ENCODE results near the gene IGSF3.
"Not testable (repeated sequence)": the region's sequence is repeated elsewhere in the genome, so short reads cannot be mapped to it uniquely, and the experiment has no call there.

Gene IGSF3

DNA sequence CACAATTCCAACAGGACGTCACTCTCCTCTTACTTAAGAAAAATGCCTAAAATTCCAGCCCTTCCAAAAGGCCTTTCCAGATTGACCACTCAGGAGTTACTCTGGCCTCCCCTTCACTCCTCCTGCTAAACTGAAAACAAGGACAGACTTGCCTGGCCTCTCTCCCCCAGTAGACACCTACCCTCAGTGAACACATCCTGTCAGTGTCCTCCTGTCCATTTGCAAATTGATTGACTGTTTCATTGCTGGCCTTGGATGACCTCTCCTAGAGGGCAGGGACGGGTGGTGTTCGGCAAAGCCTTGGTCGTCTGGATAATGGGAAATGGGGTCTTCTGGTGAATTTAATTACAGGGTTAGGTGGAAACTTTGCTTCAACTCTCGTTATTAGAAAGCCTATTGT is 8.9 kb downstream of the IGSF3 start:
- DNase-seq = not testable (repeated sequence)

DNA sequence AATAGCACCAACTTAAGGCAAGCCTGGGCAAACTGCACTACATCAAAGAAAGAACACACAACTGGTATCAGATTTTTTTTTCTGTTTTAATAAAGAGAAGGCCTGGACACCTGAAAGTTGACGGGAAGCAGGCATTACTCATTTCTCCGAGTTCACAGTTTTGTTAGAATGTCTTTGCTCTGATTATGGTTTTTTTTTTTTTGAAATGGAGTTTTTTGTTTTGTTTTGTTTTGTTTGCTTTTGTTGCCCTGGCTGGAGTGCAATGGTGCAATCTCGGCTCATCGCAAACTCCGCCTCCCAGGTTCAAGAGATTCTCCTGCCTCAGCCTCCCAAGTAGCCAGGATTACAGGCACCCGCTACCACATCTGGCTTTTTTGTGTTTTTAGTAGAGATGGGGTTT is 9.7 kb downstream of the IGSF3 start:
- DNase-seq = not testable (repeated sequence)

DNA sequence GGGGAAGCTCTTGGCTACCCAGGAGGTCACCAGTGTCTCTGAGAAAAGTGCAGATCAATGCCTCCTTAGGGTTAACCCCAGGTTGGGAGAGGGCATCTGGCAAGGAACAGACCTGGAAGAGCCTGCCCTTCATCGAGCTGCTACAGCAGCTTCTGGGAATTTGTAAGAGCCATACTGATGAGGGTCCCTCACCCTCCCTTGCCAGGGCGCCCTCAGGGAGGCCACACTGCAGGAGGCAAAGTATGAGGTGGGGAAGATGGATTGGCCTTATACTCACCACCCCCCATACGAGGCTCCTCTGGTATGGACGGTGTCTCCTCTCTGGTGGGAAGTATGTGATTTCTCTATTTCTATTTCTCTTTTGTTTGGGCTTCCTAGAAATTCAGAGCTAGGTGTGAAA is 13.2 kb downstream of the IGSF3 start:
- no peak for DNase-seq

DNA sequence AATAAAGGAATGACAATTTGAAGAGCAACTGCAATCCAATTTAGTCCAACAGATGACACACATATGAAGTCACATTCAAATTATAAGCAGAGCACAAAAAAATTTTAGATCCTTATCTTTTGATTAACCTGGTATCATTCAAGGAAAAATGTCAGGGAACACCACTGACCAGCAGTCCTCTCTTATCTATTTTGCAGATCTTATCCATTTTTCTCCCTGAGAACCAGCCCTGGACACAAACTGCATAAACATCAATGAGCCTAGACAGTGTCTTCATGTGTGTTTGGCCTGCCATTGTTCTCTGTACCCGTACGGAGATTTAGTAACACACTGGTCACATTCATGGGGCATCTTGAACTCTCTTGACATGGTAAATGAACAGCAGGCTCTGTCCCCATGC is 14.9 kb downstream of the IGSF3 start:
- not testable (repeated sequence) for DNase-seq

DNA sequence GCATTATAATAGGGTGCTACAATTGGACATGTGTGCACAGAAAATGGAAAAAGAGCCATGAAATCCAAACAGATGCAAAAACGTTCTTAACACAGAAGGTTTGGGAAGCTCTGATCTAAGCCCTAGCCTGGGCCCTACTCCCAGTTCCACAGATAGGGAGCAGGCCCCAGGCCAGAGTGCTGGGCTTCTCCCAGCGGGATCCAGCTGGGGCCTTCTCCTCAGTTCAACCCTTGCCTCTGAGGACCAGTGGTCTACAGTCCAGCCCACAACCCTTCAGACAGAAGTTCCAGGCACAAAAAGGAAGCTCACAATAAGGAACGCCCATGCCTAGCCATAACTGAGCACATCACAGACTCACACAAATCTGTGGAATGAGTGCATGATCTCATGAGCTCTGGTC is 16.8 kb downstream of the IGSF3 start:
- not testable (repeated sequence) for DNase-seq

DNA sequence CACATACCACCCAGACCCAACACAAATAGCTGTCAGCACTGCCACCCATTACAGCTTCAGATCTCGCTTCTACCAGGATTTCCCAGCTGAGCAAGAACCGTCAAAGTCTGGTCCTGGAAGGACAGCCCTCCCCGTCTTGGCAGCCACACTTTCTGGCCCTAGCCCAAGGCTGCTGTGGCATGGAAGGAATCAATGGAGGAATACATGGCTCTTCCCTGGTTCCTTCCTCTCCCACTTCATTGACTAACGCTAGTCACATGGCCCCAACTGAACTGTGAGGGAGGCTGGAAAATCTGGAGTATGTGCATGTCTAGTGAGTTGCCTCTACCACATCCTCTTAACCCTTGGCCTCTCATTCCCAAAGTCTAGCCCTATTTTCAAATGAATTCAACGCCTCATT is 18.5 kb downstream of the IGSF3 start:
- not testable (repeated sequence) for DNase-seq

DNA sequence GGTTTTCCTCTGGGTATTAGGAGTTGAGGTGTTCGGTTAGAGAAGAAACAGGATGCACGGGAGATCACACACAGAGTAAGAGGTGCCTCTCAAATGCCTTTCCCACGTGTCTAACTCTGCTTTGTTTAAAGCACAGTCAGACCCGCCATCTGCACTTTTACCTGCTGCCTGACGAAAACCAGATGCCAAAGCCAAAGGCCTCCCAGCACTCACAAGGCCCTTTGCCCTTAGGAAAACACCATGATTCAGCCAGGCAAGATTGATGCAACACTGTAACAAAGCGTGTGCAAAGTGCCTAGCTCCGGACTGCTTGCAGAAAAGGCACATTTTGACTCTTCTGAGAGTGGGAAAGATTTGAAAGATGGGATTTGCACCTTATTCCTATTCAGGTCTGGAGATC is 19.2 kb downstream of the IGSF3 start:
- not testable (repeated sequence) for DNase-seq

DNA sequence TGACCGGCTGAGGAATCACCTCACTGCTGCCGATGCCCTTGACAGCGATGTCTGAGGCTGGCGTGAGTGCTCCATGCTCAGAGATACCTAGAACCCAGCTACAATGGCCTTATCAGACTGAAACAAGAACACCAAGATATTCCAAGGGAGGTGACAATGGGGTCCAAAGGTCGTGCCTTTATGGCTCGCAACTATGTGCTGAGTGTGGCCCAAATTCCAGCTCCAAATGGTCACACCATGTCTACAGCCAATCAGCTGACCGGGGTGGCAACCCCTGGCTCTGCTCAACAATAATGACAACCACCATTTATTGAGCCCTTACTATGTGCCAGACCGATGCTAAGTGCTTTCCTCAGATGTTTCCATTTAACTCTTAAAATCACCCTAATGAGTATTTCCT is 20.3 kb downstream of the IGSF3 start:
- DNase-seq = not testable (repeated sequence)

DNA sequence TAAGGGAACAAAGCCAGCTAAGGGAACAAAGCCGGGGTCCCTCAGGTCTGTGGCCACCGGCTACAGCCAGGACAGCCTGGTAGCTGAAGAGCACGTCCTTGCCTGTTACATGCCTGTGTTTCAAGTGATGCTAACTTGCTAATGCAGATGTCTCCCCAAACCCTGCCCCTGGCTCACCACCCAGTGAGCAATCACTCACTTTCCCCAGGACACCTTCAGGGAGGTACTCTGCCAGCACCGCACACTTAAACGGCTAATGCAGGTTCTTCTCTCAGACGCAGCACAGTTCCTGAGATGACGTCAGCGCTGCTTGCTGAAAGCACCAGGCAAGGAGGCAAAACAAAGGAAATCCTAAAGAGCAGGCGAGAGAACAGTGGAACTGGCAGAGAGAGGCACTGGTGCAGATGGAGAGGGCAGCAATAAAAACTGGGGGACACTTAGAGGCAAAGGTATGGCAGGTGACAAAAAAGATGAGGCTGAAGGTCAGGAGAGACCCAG is 20.8 kb downstream of the IGSF3 start:
- not testable (repeated sequence) for DNase-seq

DNA sequence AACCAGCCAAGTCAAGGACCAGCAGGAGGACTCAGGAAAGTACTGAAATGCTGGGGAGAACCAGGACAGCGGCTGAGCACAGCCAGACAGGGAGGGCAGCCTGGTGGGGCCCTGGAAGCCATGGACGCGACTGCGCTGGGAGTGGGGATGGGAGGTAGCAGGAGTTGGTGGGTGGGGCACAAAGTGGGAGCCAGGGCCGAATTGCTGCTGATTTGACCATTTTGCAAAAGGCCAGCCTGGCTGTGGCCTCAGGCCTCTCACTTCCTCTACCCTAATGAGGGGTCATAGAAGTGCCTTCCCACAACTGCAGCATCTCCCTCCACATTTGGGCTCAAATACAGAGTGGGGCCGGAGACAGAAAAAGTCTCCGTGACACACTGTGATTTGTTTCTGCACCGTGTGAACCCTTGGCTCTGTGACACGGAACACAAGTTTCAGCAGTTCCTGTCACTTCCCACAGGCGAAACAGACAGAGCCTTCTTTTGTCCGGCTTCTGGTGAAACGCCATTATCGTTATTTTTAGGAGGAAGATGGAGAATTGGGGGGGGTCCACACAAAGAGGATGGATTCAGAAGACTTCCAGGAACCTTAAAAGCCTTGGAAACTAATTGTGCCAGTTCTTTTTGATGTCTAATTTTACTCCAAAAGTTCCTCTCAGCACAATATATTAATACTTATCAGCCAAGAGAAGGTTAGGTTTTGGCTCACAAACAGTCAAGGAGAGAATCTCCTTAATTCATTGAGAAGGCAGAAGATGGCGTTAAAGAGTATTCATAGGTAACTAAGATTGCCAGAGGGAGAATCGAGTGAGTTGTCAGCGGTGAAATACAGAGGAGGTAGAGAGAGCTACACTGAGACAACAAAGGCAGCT is 21.5 kb downstream of the IGSF3 start:
- DNase-seq = not testable (repeated sequence)

DNA sequence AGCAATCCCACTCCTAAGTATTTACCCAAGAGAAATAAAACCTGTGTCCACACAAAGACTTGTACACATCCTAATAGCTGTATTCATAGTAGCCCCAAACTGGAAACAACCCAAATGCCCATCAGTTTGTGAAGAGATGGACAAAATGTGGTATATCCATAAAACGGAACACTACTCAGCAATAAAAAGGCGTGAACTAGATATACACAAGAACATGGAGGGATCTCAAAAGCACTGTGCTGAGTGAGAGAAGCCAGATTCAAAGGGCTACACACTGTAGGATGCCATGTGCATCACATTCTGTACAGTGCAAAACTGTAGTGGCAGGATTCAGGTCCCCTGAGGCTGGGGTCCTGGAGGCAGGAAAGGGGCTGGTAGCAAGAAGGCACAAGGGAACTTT is 22.5 kb downstream of the IGSF3 start:
- not testable (repeated sequence) for DNase-seq

DNA sequence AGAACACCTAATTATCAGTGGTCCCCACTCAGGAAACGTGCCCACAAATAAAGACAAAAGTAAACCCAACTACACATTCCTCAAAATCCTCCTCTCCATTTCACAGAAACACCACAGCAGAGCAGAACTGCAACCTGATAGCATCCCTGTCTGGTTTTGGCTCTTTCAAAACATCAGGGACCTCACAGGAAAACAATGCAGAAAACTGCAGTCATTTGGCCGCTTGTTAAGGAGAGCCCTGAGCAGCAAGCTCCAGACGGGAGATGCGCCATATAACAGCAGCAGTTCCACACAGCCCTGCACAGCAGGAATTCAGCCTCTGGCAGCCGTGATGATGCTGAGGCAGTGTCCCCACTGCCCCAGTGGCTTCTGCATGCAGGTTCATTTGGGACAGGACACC is 23.4 kb downstream of the IGSF3 start:
- not testable (repeated sequence) for DNase-seq

DNA sequence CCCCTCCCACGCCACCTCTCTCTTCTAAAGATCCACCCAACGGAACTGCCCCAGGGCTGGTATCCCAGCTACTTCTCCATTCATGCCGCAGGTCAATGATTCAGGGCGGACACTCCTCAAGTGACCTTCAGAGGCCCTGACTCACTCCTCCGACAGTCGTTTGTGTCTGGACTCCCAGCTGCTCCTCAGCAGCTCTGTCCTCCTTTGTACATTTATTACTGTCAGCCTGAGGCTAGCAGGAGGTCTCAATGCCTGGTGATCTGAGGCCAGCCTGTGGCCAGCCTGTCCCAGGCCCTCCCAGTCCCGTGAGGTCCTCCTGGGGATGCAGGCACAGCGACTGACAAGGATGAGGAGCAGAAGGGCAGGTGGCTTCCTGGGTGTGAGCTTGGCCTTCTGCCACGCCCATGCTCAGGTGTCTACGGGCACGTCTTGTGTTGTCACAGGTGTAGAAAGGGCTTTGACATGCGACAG is 24.2 kb downstream of the IGSF3 start:
- DNase-seq = not testable (repeated sequence)

DNA sequence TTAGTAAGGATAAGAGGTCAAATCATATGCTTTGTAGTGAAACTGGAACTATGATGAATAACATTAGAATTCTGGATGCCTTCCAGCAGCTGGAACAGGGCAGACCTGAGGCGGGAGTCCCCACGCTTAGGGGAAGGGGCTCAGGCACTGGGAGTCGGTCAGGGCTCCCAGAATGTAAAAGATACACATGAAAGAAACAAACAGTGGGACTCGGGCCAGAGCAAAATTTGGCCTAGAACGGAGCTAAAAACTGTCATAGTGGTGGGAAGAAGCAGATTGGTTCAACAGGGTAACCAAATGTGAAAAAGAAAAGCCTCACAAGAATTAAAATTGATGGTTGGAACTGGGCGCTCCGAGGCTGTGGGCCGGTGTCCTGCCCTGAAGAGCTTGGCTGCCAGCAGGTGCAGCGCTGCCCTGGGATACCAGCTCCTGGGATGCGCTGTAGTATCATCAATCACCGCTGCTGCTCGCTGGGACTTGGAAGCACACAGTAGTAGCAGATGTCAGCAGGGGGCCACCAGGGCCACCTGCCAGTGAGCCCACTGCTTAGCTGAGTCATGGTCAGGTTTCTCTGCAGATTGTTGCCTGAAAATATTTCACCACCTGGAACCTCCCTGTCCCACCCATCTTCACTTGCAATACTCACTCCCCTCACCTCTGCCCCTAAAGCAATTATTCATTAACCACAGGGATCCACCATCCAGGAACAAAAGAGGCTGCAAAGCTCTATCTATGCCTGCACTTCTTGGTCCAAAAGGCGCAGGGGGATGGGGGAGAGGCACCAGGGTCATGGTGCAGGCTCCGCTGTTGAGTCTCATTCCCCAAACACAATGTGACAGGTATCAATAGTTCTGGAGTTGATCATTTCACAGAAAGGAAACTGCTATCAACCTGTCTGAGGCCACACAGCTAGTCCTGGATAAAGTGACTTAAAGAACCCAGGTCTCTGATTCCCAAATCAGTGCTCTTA is 24.9 kb downstream of the IGSF3 start:
- DNase-seq = not testable (repeated sequence)

DNA sequence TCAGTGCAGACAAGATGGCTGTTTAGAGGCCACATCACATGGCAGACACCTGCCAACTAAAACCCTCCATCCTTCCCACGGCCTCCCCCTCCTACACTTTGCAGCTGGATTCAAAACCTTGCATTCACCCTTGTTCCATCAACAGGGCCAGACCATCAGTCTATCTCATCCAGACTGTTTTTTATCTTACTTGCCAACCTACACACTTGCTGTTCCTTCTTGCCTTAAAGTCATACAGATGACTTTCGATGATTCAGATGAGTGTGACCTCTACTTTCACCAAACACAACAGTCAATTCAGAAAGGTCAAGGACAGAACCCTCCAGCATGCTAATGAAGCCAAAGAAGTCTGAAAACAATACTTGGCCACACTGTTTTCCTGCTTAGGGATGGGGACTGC is 29.9 kb downstream of the IGSF3 start:
- peak; percentile 40 for DNase-seq

DNA sequence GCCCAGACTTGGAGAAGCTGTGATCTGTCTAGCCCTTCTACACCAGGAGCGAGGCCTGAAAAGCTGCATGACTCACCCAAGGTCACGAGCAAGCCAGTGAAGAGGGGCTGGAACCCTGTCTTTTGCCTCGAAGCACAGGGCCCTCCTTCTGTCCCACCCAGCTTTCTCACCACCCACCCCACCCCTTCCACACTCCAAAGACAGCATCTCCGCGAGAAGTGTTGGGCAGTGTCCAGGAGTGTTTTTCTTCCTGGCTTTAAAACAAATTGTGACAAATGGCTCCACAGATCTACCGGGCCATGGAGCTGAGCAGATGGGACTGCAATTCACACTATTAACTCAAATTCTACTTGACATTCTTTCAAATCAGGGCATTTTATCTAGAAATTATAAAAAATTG is 30.9 kb downstream of the IGSF3 start:
- DNase-seq = not testable (repeated sequence)

DNA sequence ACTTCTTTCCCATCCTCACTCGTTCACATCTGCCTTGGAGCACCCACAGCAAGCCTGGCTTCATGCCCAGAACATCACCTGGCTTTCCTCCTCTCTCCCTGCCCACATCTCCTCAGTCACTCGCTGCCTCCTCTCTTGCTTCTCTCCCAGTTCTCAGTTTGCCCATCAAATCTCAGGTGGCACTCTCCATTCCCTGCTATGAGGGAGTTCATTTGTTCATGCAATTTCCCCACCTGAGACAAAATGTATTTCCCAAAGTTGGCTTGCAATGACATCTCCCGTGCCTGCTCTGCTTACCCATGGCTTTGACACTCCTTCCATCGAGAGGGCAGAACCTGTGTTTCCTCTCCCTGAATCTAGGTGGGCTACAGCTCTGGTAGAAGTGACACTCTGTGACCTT is 33.1 kb downstream of the IGSF3 start:
- DNase-seq = not testable (repeated sequence)

DNA sequence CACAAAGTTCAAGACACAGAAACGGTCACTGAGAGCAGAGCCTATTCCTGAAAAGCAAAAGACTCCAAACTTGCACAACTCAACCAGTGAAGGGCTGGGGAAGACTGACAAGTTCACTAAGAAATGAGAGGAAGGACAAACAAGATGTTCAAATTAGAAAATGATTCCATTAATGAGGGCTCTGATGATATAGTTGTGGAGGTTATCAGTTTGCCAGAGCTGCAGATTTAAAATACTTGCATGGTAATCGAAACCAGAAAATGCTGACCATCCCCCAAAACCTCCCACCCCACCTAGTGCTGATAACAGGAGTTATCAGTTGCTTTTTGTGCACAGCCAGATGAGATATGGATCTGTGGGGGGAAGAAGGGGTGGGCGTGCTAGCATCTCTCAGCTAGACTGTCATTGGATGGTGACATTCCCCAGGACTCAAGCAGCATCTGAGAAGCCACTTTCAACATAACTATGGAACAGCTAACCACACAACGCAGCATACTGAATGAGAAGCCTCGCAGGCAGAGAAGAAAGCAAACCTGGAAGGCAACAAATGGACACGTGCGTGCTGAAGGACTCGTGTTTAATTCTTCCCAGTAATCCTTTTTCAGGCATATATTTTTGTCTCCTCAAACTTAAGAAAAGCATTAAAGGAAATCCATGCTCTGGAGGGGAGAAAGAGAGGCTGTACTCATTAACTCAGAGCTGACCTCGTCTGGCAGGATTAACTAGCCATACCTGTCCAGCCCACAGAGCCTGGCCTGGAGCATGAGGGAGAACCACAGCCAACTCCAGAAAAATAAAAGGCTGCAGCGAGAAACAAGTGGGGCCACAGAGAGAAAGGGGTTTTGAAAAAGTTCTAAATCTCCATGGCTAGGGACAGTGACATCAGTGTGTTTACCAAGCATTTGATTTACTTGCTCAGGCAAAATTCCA is 35.3 kb downstream of the IGSF3 start:
- DNase-seq = peak; percentile 7

DNA sequence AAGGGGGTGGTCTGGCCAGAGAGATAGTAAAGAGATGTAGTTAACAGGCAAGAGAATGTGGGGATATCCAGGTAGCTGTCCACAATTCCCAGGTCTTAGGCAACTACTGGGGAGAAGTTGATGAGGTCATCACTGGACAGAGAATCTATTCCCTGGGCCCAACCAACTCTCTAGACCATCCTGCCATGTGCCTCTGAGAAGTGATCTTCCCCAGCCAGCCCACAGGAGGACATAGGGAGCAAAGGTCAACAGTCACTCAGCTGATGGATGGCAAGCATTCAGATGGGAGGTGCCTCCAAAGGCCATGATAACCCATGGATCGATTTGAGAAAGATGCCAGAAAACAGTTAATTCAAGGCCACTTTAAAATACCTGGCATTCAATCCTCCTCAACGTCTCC is 36.0 kb downstream of the IGSF3 start:
- not testable (repeated sequence) for DNase-seq

DNA sequence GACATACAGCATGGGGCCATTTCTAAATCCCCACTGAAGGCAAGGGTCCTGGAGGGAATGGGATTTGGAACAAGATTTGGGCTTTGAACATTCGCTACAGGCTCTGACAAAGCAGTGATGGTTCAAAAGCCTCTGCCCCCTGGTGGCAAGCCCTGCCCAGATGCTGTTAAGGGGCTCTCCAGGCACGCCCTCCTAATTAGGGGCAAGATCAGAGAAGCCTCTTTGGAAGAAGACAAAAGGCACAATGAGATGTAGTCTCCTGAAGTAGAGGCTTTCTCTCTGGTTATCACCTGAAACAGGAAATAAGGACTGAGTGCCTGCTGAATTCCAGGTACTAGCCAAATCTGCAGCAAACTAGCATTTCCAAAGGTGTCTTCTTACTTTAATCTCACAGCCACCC is 37.5 kb downstream of the IGSF3 start:
- not testable (repeated sequence) for DNase-seq

DNA sequence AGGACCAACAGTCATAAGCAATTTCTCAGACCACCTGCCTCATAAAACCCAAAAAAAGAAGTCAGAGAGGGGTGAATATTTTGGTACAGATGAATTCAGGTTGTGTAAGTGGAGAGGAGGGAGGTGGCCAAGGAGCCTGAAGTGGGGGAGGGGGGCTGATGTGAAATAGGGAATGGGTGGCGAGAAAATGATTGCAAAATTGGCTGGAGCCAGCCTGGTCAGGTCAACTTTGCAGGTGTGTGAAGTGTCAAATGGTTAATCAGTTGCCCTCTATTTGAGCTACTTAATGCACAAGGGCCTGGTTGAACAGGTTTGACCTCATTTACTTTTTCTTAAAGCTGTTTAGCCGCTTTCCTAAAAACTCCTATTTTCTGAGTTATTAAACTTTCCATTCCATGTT is 38.1 kb downstream of the IGSF3 start:
- DNase-seq = not testable (repeated sequence)

DNA sequence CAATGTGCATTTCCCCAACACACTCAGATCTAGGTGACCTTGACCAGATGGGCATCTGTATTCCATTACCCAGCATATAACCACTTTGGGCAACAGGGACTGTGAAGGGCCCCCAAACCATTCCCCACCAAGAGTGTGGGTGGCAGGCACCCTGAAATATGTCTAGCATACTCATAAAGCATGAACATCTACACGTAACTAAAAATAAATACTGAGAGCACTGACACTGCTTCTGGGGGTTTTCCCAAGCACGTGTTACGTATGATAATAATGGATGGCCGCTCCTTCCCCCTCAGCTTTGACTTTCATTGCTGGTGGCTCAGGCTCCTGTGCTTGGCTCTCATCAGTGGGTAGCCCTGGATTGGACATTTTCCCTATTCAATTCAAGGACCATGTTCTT is 39.1 kb downstream of the IGSF3 start:
- peak; percentile 23 for DNase-seq

Data from inflammatory macrophage treated with lipopolysaccharide for 4 hours (primary cell).